Naive thymus-derived CD4-positive, alpha-beta T cell (primary cell): ENCODE data around the gene SYNDIG1L. TPM values are rescaled to one million over a fixed set of nuclear protein-coding genes. Genes with fewer than 3 reads are reported as not detected.

Experiments used
- ATAC-seq: fragments of 150-1000 bp; cut with Tn5 transposase; 2 replicates; pipeline ENCODE4 v1.10.0; 2021; ENCODE audit warnings: mild to moderate bottlenecking, moderate library complexity
- CTCF ChIA-PET: fragments of 350-600 bp; sonication (Branson Sonifier 250); formaldehyde crosslinking; loops from one replicate; lab custom pipeline; 2021; ENCODE audit warnings: antibody characterized with exemption; lab: Charles Lee
- POLR2A ChIA-PET: fragments of 350-600 bp; sonication (Branson Sonifier 250); formaldehyde crosslinking; loops from one replicate; lab custom pipeline; 2021; ENCODE audit warnings: antibody characterized with exemption, inconsistent platforms; lab: Charles Lee
- DNase-seq, 9 donors: peaks; one replicate each; pipeline versions ENCODE4 v3.0.0 to v3.0.0-alpha.2; 2020 to 2022; ENCODE audit warnings: mixed read lengths in 1 of 9
- H3K27ac ChIP-seq: one replicate; pipeline ENCODE4 v1.7.0; 2013; ENCODE audit warnings: mild to moderate bottlenecking, low read depth, low read length, moderate library complexity
- H3K27me3 ChIP-seq, 2 donors: one replicate each; pipeline ENCODE4 v1.7.0; 2013; ENCODE audit warnings: low read length in 2 of 2, mild to moderate bottlenecking in 2 of 2, moderate library complexity in 2 of 2; ENCODE audit not compliant: control insufficient read depth in 2 of 2, insufficient read depth in 2 of 2
- H3K36me3 ChIP-seq, 3 experiments: 1 replicate in 2 of 3; 2 replicates in 1 of 3; pipeline ENCODE4 v1.7.0; 2013; ENCODE audit warnings: low read length in 3 of 3, mild to moderate bottlenecking in 3 of 3, moderate library complexity in 1 of 3; ENCODE audit not compliant: insufficient read depth in 3 of 3, control insufficient read depth in 2 of 3
- H3K4me1 ChIP-seq, 2 donors: one replicate each; pipeline ENCODE4 v1.7.0; 2013; ENCODE audit warnings: low read length in 2 of 2, mild to moderate bottlenecking in 2 of 2, moderate library complexity in 1 of 2; ENCODE audit not compliant: control insufficient read depth in 2 of 2, insufficient read depth in 2 of 2
- H3K4me3 ChIP-seq: 2 replicates; pipeline ENCODE4 v1.7.0; 2013; ENCODE audit warnings: mild to moderate bottlenecking, low read length
- H3K9me3 ChIP-seq, 3 experiments: 1 replicate in 2 of 3; 2 replicates in 1 of 3; pipeline ENCODE4 v1.7.0; 2013; ENCODE audit warnings: low read length in 3 of 3; ENCODE audit not compliant: control insufficient read depth in 2 of 3
- H3K27ac Mint-ChIP-seq, 9 donors: one replicate each; pipeline ENCODE4 v1.8.0; 2020 to 2022; ENCODE audit warnings: mixed read lengths in 9 of 9, mild to moderate bottlenecking in 8 of 9, moderate library complexity in 5 of 9, inconsistent platforms in 2 of 9
- H3K27me3 Mint-ChIP-seq, 5 donors: one replicate each; pipeline ENCODE4 v1.8.0; 2021 to 2022; ENCODE audit warnings: mixed read lengths in 5 of 5, mild to moderate bottlenecking in 1 of 5
- H3K36me3 Mint-ChIP-seq, 5 donors: one replicate each; pipeline ENCODE4 v1.8.0; 2020 to 2022; ENCODE audit warnings: mixed read lengths in 5 of 5, mild to moderate bottlenecking in 3 of 5, inconsistent platforms in 1 of 5
- H3K4me1 Mint-ChIP-seq, 7 donors: one replicate each; pipeline ENCODE4 v1.8.0; 2020 to 2022; ENCODE audit warnings: mixed read lengths in 7 of 7, mild to moderate bottlenecking in 3 of 7, inconsistent platforms in 1 of 7
- H3K4me3 Mint-ChIP-seq, 10 donors: one replicate each; pipeline ENCODE4 v1.8.0; 2020 to 2022; ENCODE audit warnings: mild to moderate bottlenecking in 10 of 10, mixed read lengths in 10 of 10, moderate library complexity in 6 of 10, inconsistent platforms in 2 of 10
- H3K9me3 Mint-ChIP-seq, 11 donors: one replicate each; pipeline ENCODE4 v1.8.0; 2020 to 2022; ENCODE audit warnings: mixed read lengths in 11 of 11, mild to moderate bottlenecking in 4 of 11, inconsistent platforms in 1 of 11, moderate library complexity in 1 of 11
- intact Hi-C, 2 donors: fragments of 100-400 bp; cut with micrococcal nuclease; formaldehyde crosslinking; loops; one replicate each; pipeline ENCODE4 v1.15.1; 2023
- polyA plus RNA-seq, 2 donors: library from polyadenylated mRNA; unstranded; fragments of 300-500 nt; fragmentation: Illumina TruSeq; gene quantifications; one replicate each; pipeline ENCODE4 v1.2.3, GENCODE V29; 2021
- total RNA-seq, 6 experiments: library from RNA in 5 of 6; stranded (reverse) in 5 of 6; gene quantifications; 1 replicate in 5 of 6; 2 replicates in 1 of 6; pipeline ENCODE4 v1.2.3 and lab custom pipeline; 2021 to 2026

SYNDIG1L gene
- total and polyA plus RNA-seq, 7 experiments from 2014 or later = 0.16 TPM; not detected in 6

DNA sequence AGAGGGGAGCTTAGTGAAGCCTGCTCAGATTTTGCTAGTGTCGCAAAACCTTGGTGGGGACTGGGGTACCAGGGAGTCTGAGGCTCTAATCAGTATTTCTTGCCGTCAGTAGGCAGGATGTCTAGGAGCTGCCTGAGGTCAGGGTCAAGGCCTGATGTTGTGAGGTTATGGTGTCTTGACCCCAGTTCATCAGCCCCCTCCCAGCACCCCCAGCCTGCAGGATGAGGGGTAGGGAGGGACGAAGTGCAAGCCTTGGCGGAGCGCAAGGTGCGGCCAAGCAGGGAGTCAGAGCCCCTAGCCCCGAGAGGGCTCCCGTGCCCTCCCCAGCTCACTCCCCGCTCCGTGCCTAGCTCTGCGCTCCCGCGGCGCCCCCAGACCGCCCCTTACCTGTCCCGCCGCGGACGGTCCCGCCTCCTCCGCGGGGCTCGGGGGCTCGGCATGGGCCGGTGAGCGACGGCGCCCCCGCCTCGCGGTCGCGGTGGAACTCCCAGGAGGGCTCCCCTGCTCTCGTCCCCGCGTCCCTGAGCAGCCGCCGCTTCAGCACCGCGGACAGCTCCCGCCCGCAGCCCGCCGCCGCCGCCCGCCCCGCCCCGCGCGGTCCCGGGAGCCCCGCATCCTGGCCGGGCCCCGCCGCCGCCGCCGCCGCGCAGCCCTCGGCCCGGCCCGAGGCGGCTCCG lies 347 bp downstream of the SYNDIG1L start:
- Histone ChIP-seq H3K4me3 (no peak overlapping the region), H3K27ac (no peak overlapping the region), H3K36me3 (no peaks in the 10 kb centered on the region), H3K9me3 (no peaks in the 10 kb centered on the region), H3K4me1 (no peaks in the 10 kb centered on the region), H3K27me3 (peaks cover 0 to 9% of the 10 kb centered on the region in 2 donors)
- ATAC-seq (peak; percentile 82), DNase-seq (peak; percentile 16 to 83 (median 49))
- peaks cover 0 to 4% (median 0%) of the 10 kb centered on the region in 5 donors for H3K36me3 Mint-ChIP-seq
- peaks cover 0 to 8% (median 4%) of the 10 kb centered on the region in 7 donors for H3K4me1 Mint-ChIP-seq
- POLR2A ChIA-PET = no interaction called here
- peak overlapping the region in 1 of 10 donors; percentile 20 for H3K4me3 Mint-ChIP-seq
- CTCF ChIA-PET = no interaction called here
- no peak overlapping the region for H3K27ac Mint-ChIP-seq
- peaks cover 47 to 73% (median 63%) of the 10 kb centered on the region in 5 donors for H3K27me3 Mint-ChIP-seq
- intact Hi-C loops = no loop called here
- H3K9me3 Mint-ChIP-seq = peaks cover 0 to 11% (median 4%) of the 10 kb centered on the region in 11 donors

- H3K4me3 ChIP-seq = no peak overlapping the region
- H3K4me3 Mint-ChIP-seq = no peak overlapping the region
- intact Hi-C loops = no loop called here
- no peaks in the 10 kb centered on the region for H3K9me3 ChIP-seq
- ChIA-PET POLR2A (no interaction called here), CTCF (no interaction called here)
- peaks cover 0 to 8% (median 4%) of the 10 kb centered on the region in 7 donors for H3K4me1 Mint-ChIP-seq
- H3K36me3 Mint-ChIP-seq = peaks cover 0 to 4% (median 0%) of the 10 kb centered on the region in 5 donors
- H3K27me3 Mint-ChIP-seq = peaks cover 45 to 72% (median 61%) of the 10 kb centered on the region in 5 donors
- H3K9me3 Mint-ChIP-seq = peaks cover 0 to 11% (median 4%) of the 10 kb centered on the region in 11 donors
- no peaks in the 10 kb centered on the region for H3K4me1 ChIP-seq
- H3K27ac ChIP-seq = no peak overlapping the region
- H3K36me3 ChIP-seq = no peaks in the 10 kb centered on the region
- ATAC-seq (no peak), DNase-seq (no peak)
- no peak overlapping the region for H3K27ac Mint-ChIP-seq
- peaks cover 0 to 9% of the 10 kb centered on the region in 2 donors for H3K27me3 ChIP-seq
Measured at GRCh38 chr14:74424606-74425005, 1.4 kb downstream of the SYNDIG1L start.

GRCh38 chr14:74423246-74423645 lies 2.8 kb downstream of the SYNDIG1L start:
- no peaks in the 10 kb centered on the region for H3K4me1 ChIP-seq
- no peak for DNase-seq
- intact Hi-C loops = no loop called here
- ChIA-PET POLR2A (no interaction called here), CTCF (no interaction called here)
- H3K27ac ChIP-seq = no peak overlapping the region
- Mint-ChIP-seq H3K27me3 (peaks cover 41 to 62% (median 52%) of the 10 kb centered on the region in 5 donors), H3K9me3 (peaks cover 0 to 11% (median 4%) of the 10 kb centered on the region in 11 donors), H3K36me3 (peaks cover 0 to 4% (median 0%) of the 10 kb centered on the region in 5 donors), H3K4me3 (no peak overlapping the region), H3K27ac (no peak overlapping the region), H3K4me1 (peaks cover 0 to 8% (median 4%) of the 10 kb centered on the region in 7 donors)
- ATAC-seq = no peak
- peaks cover 0 to 9% of the 10 kb centered on the region in 2 donors for H3K27me3 ChIP-seq
- H3K36me3 ChIP-seq = no peaks in the 10 kb centered on the region
- no peaks in the 10 kb centered on the region for H3K9me3 ChIP-seq
- H3K4me3 ChIP-seq = no peak overlapping the region

- CTCF ChIA-PET = interaction anchor here (0.6 kb wide), 2 partner anchors 142 to 407 kb away, joined by 3 to 5 read pairs; no protein-coding TSS in a partner anchor
- Histone ChIP-seq H3K4me3 (no peak overlapping the region), H3K27ac (no peak overlapping the region), H3K27me3 (peaks cover 0 to 1% of the 10 kb centered on the region in 2 donors), H3K9me3 (no peaks in the 10 kb centered on the region), H3K36me3 (no peaks in the 10 kb centered on the region), H3K4me1 (no peaks in the 10 kb centered on the region)
- H3K4me3 Mint-ChIP-seq = no peak overlapping the region
- DNase-seq (no peak), ATAC-seq (no peak)
- peaks cover 0 to 8% (median 4%) of the 10 kb centered on the region in 7 donors for H3K4me1 Mint-ChIP-seq
- H3K9me3 Mint-ChIP-seq = peaks cover 0 to 11% (median 4%) of the 10 kb centered on the region in 11 donors
- intact Hi-C loops = no loop called here
- POLR2A ChIA-PET = no interaction called here
- peaks cover 0 to 4% (median 0%) of the 10 kb centered on the region in 5 donors for H3K36me3 Mint-ChIP-seq
- no peak overlapping the region for H3K27ac Mint-ChIP-seq
- H3K27me3 Mint-ChIP-seq = peaks cover 33 to 50% (median 45%) of the 10 kb centered on the region in 5 donors
Measured at GRCh38 chr14:74421981-74422380, 4.0 kb downstream of the SYNDIG1L start.

DNA sequence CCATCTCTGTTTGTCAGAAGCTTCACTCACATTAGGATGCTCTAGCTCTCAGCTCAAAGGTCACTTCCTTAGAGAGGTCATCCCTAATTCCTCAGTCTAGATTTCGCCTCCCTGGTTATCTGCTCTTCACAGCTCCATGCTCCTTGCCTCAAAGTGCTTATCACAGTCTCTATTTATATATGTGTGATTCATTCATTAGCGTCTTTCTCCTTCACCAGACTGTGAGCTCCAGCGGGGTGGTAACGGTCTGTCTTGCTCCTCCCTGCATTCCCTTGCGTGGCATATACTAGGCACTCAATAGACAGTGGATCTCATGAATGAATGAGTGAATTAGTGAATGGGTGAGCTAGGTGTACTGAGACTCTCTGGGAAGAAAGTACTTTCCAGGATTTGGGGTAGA lies 6.9 kb downstream of the SYNDIG1L start:
- Mint-ChIP-seq H3K27me3 (peaks cover 19 to 39% (median 34%) of the 10 kb centered on the region in 5 donors), H3K4me3 (no peak overlapping the region), H3K4me1 (no peaks in the 10 kb centered on the region), H3K27ac (no peak overlapping the region), H3K9me3 (peaks cover 0 to 10% (median 5%) of the 10 kb centered on the region in 11 donors), H3K36me3 (peaks cover 0 to 4% (median 0%) of the 10 kb centered on the region in 5 donors)
- intact Hi-C loops = no loop called here
- POLR2A ChIA-PET = no interaction called here
- H3K27me3 ChIP-seq = no peaks in the 10 kb centered on the region
- no peaks in the 10 kb centered on the region for H3K9me3 ChIP-seq
- H3K27ac ChIP-seq = no peak overlapping the region
- no peak overlapping the region for H3K4me3 ChIP-seq
- no peak for DNase-seq
- no peaks in the 10 kb centered on the region for H3K36me3 ChIP-seq
- H3K4me1 ChIP-seq = no peaks in the 10 kb centered on the region
- CTCF ChIA-PET = no interaction called here
- no peak for ATAC-seq

GRCh38 chr14:74418031-74418430 lies 8.0 kb downstream of the SYNDIG1L start:
- Mint-ChIP-seq H3K36me3 (peaks cover 0 to 4% (median 0%) of the 10 kb centered on the region in 5 donors), H3K4me1 (no peaks in the 10 kb centered on the region), H3K9me3 (peaks cover 0 to 10% (median 4%) of the 10 kb centered on the region in 11 donors), H3K27ac (no peak overlapping the region), H3K4me3 (no peak overlapping the region), H3K27me3 (peaks cover 23 to 38% (median 30%) of the 10 kb centered on the region in 5 donors)
- Histone ChIP-seq H3K4me3 (no peak overlapping the region), H3K36me3 (no peaks in the 10 kb centered on the region), H3K4me1 (no peaks in the 10 kb centered on the region), H3K9me3 (no peaks in the 10 kb centered on the region), H3K27me3 (no peaks in the 10 kb centered on the region), H3K27ac (no peak overlapping the region)
- ChIA-PET POLR2A (no interaction called here), CTCF (no interaction called here)
- no peak for ATAC-seq
- no peak for DNase-seq
- intact Hi-C loops = no loop called here
